HepG2 (cell line): ENCODE measurements around the gene IL17C. TPM values are rescaled to one million over a fixed set of nuclear protein-coding genes. Genes with fewer than 3 reads are reported as not detected.

Source experiments
- ATAC-seq: fragments of 200-7000 bp; cut with Tn5 transposase; 3 replicates; pipeline ENCODE4 v1.9.1; 2020; ENCODE audit warnings: mild to moderate bottlenecking, moderate library complexity
- BruUV-seq: library from RNA; stranded (reverse); fragments of 400-500 nt; replicated peaks from 2 replicates; lab custom pipeline; 2021; lab: Mats Ljungman, UMichigan
- CTCF ChIA-PET: fragments of 300-600 bp; formaldehyde crosslinking; extraction: SDS; loops from one replicate; lab custom pipeline; 2021; ENCODE audit warnings: low total read pairs, inconsistent platforms, low intra/inter-chr PET ratio; lab: Yijun Ruan, JAX
- POLR2A ChIA-PET: fragments of 350-600 bp; sonication (Branson Sonifier 250); formaldehyde crosslinking; loops from one replicate; lab custom pipeline; 2020; ENCODE audit warnings: antibody characterized with exemption, inconsistent platforms; lab: Yijun Ruan, JAX
- DNase-seq: peaks from one replicate; pipeline ENCODE4 v3.0.0-alpha.2; 2015; ENCODE audit warnings: low spot score
- FAIRE-seq: peaks from 3 replicates; lab custom pipeline; 2011; peaks lifted over from hg19 to GRCh38; lab: Jason Lieb, UNC
- H2AFZ ChIP-seq: one replicate; pipeline ENCODE4 v1.6.1; 2011; ENCODE audit warnings: low read length, inconsistent platforms
- H3K27ac ChIP-seq: fragments of 300-600 bp; 3 replicates; pipeline ENCODE4 v1.8.0; 2011; ENCODE audit warnings: mixed run types, mild to moderate bottlenecking, mixed read lengths, low read length, inconsistent platforms; ENCODE audit not compliant: insufficient read depth; ENCODE audit errors: extremely low read length
- H3K27me3 ChIP-seq, 2 experiments: fragments of 200-600 bp in 1 of 2; 2 replicates in 1 of 2; 3 replicates in 1 of 2; pipeline versions ENCODE4 v1.6.0 to v1.8.0; 2011; ENCODE audit warnings: low read length in 2 of 2, mild to moderate bottlenecking in 2 of 2, moderate library complexity in 2 of 2, inconsistent platforms in 1 of 2; ENCODE audit not compliant: insufficient read depth in 2 of 2, control insufficient read depth in 1 of 2
- H3K36me3 ChIP-seq, 2 experiments: fragments of 200-600 bp in 1 of 2; replicated peaks in 1 of 2; 2 replicates in 1 of 2; 3 replicates in 1 of 2; pipeline versions ENCODE4 v1.5.1 to v1.8.0; 2011; ENCODE audit warnings: low read length in 2 of 2, inconsistent platforms in 1 of 2; ENCODE audit not compliant: insufficient read depth in 2 of 2, control insufficient read depth in 1 of 2
- H3K4me1 ChIP-seq: 2 replicates; pipeline ENCODE4 v1.5.1; 2012; ENCODE audit warnings: low read length, inconsistent platforms; ENCODE audit not compliant: insufficient read depth
- H3K4me2 ChIP-seq: 2 replicates; pipeline ENCODE4 v1.6.0; 2011; ENCODE audit warnings: low read depth, low read length, inconsistent platforms
- H3K4me3 ChIP-seq, 3 experiments: fragments of 200-600 bp in 1 of 3; sonication (generic), shearing (Covaris generic) in 1 of 3; replicated peaks in 1 of 3; 2 replicates each; pipeline ENCODE4 v1.5.1; 2011 to 2016; ENCODE audit warnings: low read length in 3 of 3, inconsistent platforms in 2 of 3, low read depth in 2 of 3, mild to moderate bottlenecking in 2 of 3, control low read depth in 1 of 3, mixed read lengths in 1 of 3; ENCODE audit not compliant: insufficient read depth in 1 of 3
- H3K79me2 ChIP-seq: one replicate; pipeline ENCODE4 v1.6.1; 2011; ENCODE audit warnings: low read length, inconsistent platforms; ENCODE audit not compliant: insufficient read depth
- H3K9ac ChIP-seq: 2 replicates; pipeline ENCODE4 v1.6.0; 2011; ENCODE audit warnings: mild to moderate bottlenecking, low read depth, low read length, inconsistent platforms; ENCODE audit not compliant: insufficient read depth
- H3K9me3 ChIP-seq: 2 replicates; pipeline ENCODE4 v1.5.1; 2012; ENCODE audit warnings: mild to moderate bottlenecking, low read length
- H4K20me1 ChIP-seq: 2 replicates; pipeline ENCODE4 v1.6.0; 2011; ENCODE audit warnings: inconsistent platforms, mild to moderate bottlenecking, low read length, moderate library complexity; ENCODE audit not compliant: insufficient read depth
- GABPB1 ChIP-seq: IDR thresholded peaks from 2 replicates; pipeline ENCODE4 v1.6.1; 2016; ENCODE audit warnings: mild to moderate bottlenecking, missing genetic modification reagents, moderate library complexity, missing compliant biosample characterization
- HDAC2 ChIP-seq: sonication (generic); formaldehyde crosslinking; IDR thresholded peaks from 2 replicates; pipeline ENCODE4 v1.4.0; 2020; ENCODE audit warnings: missing genetic modification reagents
- KLF16 ChIP-seq, 2 experiments: sonication (generic) in 1 of 2; formaldehyde crosslinking in 1 of 2; IDR thresholded peaks; 2 replicates each; pipeline versions ENCODE4 v1.6.1 to v1.8.0; 2016 to 2023; ENCODE audit warnings: missing genetic modification reagents in 2 of 2, missing compliant biosample characterization in 1 of 2
- NCOA2 ChIP-seq: sonication (generic); formaldehyde crosslinking; IDR thresholded peaks from 2 replicates; pipeline ENCODE4 v1.8.0; 2022; ENCODE audit warnings: inconsistent platforms
- PPARG ChIP-seq: conservative IDR thresholded peaks from 2 replicates; pipeline ENCODE4 v1.6.1; 2016; ENCODE audit warnings: missing biosample characterization, missing genetic modification reagents
- PRDM15 ChIP-seq: sonication (generic); formaldehyde crosslinking; IDR thresholded peaks from 2 replicates; pipeline ENCODE4 v1.4.0; 2020; ENCODE audit warnings: missing genetic modification reagents
- SAFB2 ChIP-seq: sonication (generic); formaldehyde crosslinking; IDR thresholded peaks from 2 replicates; pipeline ENCODE4 v1.5.1; 2020; ENCODE audit warnings: missing genetic modification reagents, low read depth, mild to moderate bottlenecking, borderline replicate concordance
- THYN1 ChIP-seq: sonication (generic); formaldehyde crosslinking; IDR thresholded peaks from 2 replicates; pipeline ENCODE4 v1.8.1; 2023; ENCODE audit warnings: low read depth, mild to moderate bottlenecking, moderate library complexity, missing genetic modification reagents, borderline replicate concordance
- TMF1 ChIP-seq: sonication (generic); formaldehyde crosslinking; IDR thresholded peaks from 2 replicates; pipeline ENCODE4 v1.8.1; 2022; ENCODE audit warnings: low read depth, missing genetic modification reagents
- TOPORS ChIP-seq: sonication (generic); formaldehyde crosslinking; IDR thresholded peaks from 2 replicates; pipeline ENCODE4 v1.8.0; 2023; ENCODE audit warnings: mild to moderate bottlenecking, missing genetic modification reagents
- ZBTB43 ChIP-seq: sonication (generic); formaldehyde crosslinking; conservative IDR thresholded peaks from 2 replicates; pipeline ENCODE4 v1.4.0; 2020; ENCODE audit warnings: missing genetic modification reagents
- ZNF354B ChIP-seq: sonication (generic); formaldehyde crosslinking; IDR thresholded peaks from 2 replicates; pipeline ENCODE4 v1.8.0; 2022; ENCODE audit warnings: mild to moderate bottlenecking, missing genetic modification reagents
- ZNF512 ChIP-seq: sonication (generic); formaldehyde crosslinking; IDR thresholded peaks from 2 replicates; pipeline ENCODE4 v1.4.0; 2020; ENCODE audit warnings: mild to moderate bottlenecking, missing genetic modification reagents
- ZNF570 ChIP-seq: sonication (generic); formaldehyde crosslinking; IDR thresholded peaks from 2 replicates; pipeline ENCODE4 v1.4.0; 2020; ENCODE audit warnings: mild to moderate bottlenecking, missing genetic modification reagents, borderline replicate concordance
- ZNF776 ChIP-seq: sonication (generic); formaldehyde crosslinking; IDR thresholded peaks from 2 replicates; pipeline ENCODE4 v1.4.0; 2020; ENCODE audit warnings: mild to moderate bottlenecking, missing genetic modification reagents
- WGBS: methylation state at CpG from one replicate; pipeline ENCODE4 v1.1.6; 2017; ENCODE audit warnings: low lambda C conversion rate; 5-methylcytosine and 5-hydroxymethylcytosine counted together
- in situ Hi-C: cut with HindIII; loops from 2 replicates; pipeline ENCODE4 v1.10.0; 2017; ENCODE audit warnings: low pct_unique_long_range_greater_than_20kb; ENCODE audit not compliant: extremely low pct_ligation_motif_present
- intact Hi-C: fragments of 100-400 bp; cut with micrococcal nuclease; formaldehyde crosslinking; loops from one replicate; pipeline ENCODE4 v1.10.0; 2022; ENCODE audit not compliant: unreplicated experiment
- polyA plus RNA-seq, 8 experiments: library from polyadenylated mRNA; depleted of rRNA in 3 of 8; stranded (reverse) in 7 of 8; unstranded in 1 of 8; fragments of >200 nt; fragmentation: Illumina TruSeq in 4 of 8; extraction: Trizol in 4 of 8; gene quantifications; 2 replicates each; pipeline versions ENCODE4 v1.2.1 to v1.2.3, GENCODE V29; 2011 to 2016; ENCODE audit warnings: low read depth in 4 of 8, missing spikeins in 1 of 8, mixed read lengths in 1 of 8; ENCODE audit not compliant: insufficient read depth in 1 of 8
- total RNA-seq, 5 experiments: library from RNA; depleted of rRNA; stranded (reverse); fragments of >200 nt; fragmentation: Illumina TruSeq; extraction: Trizol; gene quantifications; 2 replicates each; pipeline ENCODE4 v1.2.3, GENCODE V29; 2016; ENCODE audit warnings: low read depth in 1 of 5

IL17C gene
- total and polyA plus RNA-seq, 2 of the 13 experiments (the other 11 are each of a cell fraction or from before 2014, with no cell fraction given) = not detected

DNA sequence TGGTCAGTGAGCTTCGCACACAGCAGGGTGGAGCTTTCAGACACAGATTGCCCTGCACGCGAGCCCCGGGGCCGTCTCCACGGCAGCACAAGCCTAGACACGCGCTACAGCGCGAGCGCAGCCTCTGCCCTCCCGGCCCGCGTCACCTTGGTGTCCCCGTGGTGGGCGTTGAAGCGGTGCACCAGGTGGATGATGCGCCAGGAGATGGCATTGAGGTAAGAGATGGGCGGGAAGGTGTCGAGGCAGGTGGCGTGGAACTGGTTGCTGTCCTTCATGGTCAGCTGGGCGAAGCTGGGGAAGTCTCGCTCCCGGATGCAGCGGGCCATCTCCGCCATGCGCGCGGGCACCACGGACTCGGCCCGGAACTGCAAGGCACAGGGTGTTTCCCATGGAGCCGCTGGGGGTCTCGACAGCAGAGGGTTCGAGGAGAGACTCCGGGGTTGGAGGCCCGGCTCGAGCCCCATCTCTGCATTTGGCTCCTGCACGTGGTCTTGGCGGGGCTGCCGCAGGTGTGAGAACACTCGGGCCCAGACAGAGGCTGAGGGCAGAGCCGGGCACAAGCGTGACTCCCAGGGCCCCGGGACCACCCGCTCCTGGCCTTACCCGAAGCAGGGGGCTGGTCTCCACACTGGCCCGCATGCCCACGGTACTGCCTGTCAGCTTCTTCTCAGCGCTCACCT, 16.8 kb downstream of the IL17C start:
- Histone ChIP-seq H3K4me1 (peaks cover 27% of the 10 kb centered on the region), H3K4me2 (no peak overlapping the region), H4K20me1 (peaks cover 26% of the 10 kb centered on the region), H3K36me3 (peaks cover 13 to 55% of the 10 kb centered on the region in 2 experiments), H3K27me3 (no peaks in the 10 kb centered on the region), H2AFZ (no peak overlapping the region), H3K9me3 (no peaks in the 10 kb centered on the region), H3K27ac (no peak overlapping the region), H3K9ac (no peak overlapping the region), H3K4me3 (no peak overlapping the region), H3K79me2 (peaks cover 39% of the 10 kb centered on the region)
- ATAC-seq (no peak), DNase-seq (no peak), FAIRE-seq (no peak)
- no TSS peak for BruUV-seq
- 99% methylated on average over 46 of the region's 50 CpGs for WGBS
- intact Hi-C loops (no loop called here), in situ Hi-C loops (no loop called here)
- ChIA-PET CTCF (no interaction called here), POLR2A (no interaction called here)
- TF ChIP-seq GABPB1 (CRISPR knock-in tag) (0 out of 2 replicates have a peak, but pooled peaks have one; percentile 12), ZBTB43 (CRISPR knock-in tag) (no peak), TMF1 (CRISPR knock-in tag) (0 out of 2 replicates have a peak, but pooled peaks have one; percentile 36), ZNF776 (CRISPR knock-in tag) (0 out of 2 replicates have a peak, but pooled peaks have one; percentile 35), SAFB2 (CRISPR knock-in tag) (peak; percentile 52; the same call in 1 of the 2 replicates), KLF16 (CRISPR knock-in tag; IDR thresholded peaks at IDR 0.05) (no peak), TOPORS (CRISPR knock-in tag) (peak; percentile 59; the same call in 1 of the 2 replicates), THYN1 (CRISPR knock-in tag) (no peak), ZNF570 (CRISPR knock-in tag) (no peak), NCOA2 (no peak), HDAC2 (CRISPR knock-in tag) (no peak), ZNF512 (CRISPR knock-in tag) (no peak), PRDM15 (CRISPR knock-in tag) (no peak), PPARG (CRISPR knock-in tag) (no peak), ZNF354B (CRISPR knock-in tag) (no peak)
